ENCODE data around the gene PTGER1. TPM values are rescaled to one million over a fixed set of nuclear protein-coding genes. Genes with fewer than 3 reads are reported as not detected.

The PTGER1 gene, protein sequence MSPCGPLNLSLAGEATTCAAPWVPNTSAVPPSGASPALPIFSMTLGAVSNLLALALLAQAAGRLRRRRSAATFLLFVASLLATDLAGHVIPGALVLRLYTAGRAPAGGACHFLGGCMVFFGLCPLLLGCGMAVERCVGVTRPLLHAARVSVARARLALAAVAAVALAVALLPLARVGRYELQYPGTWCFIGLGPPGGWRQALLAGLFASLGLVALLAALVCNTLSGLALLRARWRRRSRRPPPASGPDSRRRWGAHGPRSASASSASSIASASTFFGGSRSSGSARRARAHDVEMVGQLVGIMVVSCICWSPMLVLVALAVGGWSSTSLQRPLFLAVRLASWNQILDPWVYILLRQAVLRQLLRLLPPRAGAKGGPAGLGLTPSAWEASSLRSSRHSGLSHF
- 1.2 and 1.7 TPM in 2 replicates for total RNA-seq (2014; rRNA removed; shearing (Covaris generic))

DNA sequence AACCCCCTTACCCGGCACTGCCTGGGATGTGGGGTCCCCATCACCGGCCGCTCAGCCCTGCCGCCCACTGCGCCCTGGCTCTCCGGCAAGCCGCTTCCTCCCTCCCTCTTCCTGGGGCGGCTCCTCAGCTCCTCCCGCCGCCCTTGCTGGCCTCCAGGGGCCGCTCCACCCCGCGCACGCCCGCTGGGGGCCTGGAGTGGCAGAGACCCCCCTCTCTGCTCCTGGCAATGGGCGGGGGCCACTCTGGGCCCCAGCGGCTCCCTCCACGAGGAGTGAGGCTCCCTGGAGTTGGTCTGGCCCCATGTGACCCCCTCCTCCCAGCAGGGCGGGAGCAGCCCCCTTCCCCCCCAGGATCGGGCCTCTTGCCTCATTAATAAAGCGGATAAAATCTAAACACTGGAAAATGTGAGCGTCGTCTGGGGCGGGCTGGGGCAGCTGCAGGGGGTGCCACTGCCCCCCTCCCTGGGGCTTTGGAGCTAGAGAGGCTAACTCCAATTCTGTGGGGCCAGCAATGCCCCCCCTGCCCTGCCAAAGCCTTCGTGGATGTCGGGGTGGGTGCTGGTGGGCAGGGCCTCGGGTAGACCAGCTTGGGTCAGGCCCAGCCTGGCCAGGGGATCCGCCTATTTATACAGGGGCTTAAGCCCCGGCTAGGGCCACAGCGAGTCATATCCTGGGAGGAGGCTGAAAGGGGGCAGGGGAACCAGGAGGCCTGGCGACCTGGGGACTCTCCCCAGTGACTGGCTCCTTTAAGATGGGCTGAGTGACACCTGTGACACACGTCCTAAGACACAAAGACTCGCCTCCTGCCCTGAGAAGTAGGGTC is at the start of gene PTGER1:
PTGER1 (minus strand) TSS at position 104 of the 823 bp plus-strand sequence. CDS start 1,034 bp downstream, outside the sequence.
- Histone ChIP-seq H3K27me3 (no peaks in the 10 kb centered on the region), H3K4me1 (peaks cover 9% of the 10 kb centered on the region)
- DNase-seq, result peak; percentile 66 to 76

DNA sequence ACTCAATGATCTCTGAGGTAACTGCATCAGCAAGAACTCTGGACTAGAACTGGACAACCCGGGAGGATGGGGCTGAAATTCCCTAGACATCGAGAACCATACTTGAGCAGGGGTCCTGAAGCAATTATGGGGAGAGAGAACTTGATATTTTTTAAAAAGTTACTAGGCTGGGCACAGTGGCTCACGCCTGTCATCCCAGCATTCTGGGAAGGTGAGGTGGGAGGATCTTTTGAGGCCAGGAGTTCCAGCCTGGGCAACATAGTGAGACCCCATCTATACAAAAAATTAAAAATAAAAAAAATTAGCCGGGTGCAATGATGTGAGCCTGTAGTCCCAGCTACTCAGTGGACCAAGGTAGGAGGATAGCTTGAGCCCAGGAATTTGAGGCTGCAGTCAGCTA is 45.4 kb upstream of the PTGER1 start:
- Histone ChIP-seq H3K36me3 (peaks cover 9% of the 10 kb centered on the region), H3K4me1 (peaks cover 33% of the 10 kb centered on the region), H3K27ac (peak overlapping the region; percentile 94), H3K4me3 (no peak overlapping the region), H3K9me3 (replicated peaks) (no peaks in the 10 kb centered on the region), H3K27me3 (no peaks in the 10 kb centered on the region)
- no peak for DNase-seq

More for the DNA sequence above, at the start of gene PTGER1:
- peak within 1 kb of the TSS; percentile 45 for H3K27ac ChIP-seq
- H3K36me3 ChIP-seq, result peaks cover 18% of the 10 kb centered on the region
- no peaks in the 10 kb centered on the region for H3K9me3 ChIP-seq (replicated peaks)
- peak within 1 kb of the TSS; percentile 55 for H3K4me3 ChIP-seq

DNA sequence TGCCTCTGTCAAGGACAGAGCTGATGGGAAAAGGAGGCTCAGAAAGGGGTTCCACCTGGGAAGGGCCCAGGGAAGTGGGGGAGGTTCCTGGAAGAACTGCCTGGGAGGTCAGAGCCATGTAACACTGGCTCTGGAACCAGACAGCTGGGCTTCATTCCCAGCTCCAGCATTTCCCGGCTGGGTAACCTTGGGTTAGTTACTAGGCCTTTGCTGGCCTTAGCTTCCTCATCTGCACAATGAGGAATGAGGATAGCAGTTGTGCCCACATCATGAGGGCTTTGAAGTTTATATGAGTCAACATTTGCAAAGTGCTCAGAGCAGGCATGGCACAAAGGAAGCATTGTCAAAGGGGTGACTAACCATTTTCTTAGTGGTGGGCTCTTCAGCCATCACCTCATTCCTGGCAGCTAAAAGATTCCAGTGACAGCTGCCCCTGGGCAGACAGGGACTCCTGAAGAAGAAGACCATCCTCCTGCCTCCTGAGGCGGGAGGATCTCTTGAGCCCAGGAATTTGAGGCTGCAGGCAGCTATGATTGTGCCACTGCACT is 44.8 kb upstream of the PTGER1 start:
- H3K4me1 ChIP-seq, result peaks cover 33% of the 10 kb centered on the region
- peak; percentile 96 to 99 for DNase-seq
- no peaks in the 10 kb centered on the region for H3K9me3 ChIP-seq (replicated peaks)
- no peaks in the 10 kb centered on the region for H3K27me3 ChIP-seq
- peaks cover 15% of the 10 kb centered on the region for H3K36me3 ChIP-seq
- no peak overlapping the region for H3K4me3 ChIP-seq
- H3K27ac ChIP-seq, result peak overlapping the region; percentile 94

DNA sequence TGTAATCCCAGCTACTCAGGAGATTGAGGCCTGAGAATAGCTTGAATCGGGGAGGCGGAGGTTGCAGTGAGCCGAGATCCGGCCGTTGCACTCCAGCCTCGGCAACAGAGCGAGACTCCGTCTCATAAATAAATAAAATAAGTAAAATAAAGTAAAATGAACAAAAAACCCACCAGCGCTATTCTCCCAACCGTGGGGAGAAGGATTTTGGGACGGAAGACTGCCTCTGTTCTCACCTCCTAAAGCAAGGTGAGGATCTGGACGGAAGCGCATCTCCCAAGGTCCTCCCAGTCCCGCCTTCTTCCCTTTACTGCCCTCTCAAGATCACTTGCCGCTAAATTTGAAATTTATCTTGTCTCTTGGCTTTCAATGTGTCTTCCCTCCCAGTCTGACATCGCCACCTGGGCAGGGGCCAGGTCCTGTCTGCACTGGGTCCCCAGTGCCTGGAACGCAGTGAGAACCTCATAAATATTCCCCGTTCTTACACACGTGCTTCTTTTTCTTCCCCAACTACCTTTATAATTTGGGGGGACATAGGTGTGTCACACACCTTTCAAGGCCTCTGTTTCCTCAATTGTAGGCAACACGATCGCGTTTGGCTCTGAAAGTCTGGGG is 44.2 kb upstream of the PTGER1 start:
- no peak for DNase-seq
- H3K36me3 ChIP-seq, result peaks cover 21% of the 10 kb centered on the region
- H3K4me3 ChIP-seq, result no peak overlapping the region
- peak overlapping the region; percentile 94 for H3K27ac ChIP-seq
- peaks cover 33% of the 10 kb centered on the region for H3K4me1 ChIP-seq
- H3K9me3 ChIP-seq (replicated peaks), result no peaks in the 10 kb centered on the region
- H3K27me3 ChIP-seq, result no peaks in the 10 kb centered on the region

DNA sequence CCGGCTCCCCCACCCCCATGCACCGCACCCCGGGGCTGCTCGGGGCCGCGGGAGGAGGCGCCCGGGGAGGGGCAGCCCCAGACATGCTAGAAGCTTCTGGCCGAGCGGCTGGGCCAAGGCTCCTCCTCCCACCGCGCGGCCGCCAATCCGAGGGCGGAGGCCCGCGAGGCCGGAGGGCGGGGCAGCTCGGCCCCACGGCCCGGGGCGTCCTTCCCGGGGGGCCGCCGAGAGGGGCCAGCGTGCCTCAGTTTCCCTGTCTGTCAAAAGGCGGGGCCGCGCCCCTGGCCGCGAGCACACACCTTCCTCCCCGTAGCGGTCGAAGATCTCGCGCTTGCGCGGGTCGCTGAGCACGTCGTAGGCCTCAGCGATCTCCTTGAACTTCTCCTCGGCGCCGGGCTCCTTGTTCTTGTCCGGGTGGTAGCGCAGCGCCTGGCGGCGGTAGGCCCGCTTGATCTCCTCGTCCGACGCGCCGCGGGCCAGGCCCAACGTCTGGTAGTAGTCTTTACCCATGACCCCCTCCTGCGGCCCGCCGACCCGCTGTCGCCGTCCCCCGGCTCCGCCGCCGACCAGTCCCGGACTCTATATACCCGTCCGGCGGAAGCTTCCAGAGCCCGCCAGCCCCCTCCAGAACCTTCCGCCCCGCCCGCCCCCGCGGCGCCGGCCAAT is 42.8 kb upstream of the PTGER1 start, which contains the start of gene DNAJB1:
DNAJB1 (minus strand) TSS at position 558 of the 666 bp plus-strand sequence; CDS start at position 510, 48 bp downstream.
- H3K36me3 ChIP-seq, result peaks cover 29% of the 10 kb centered on the region
- H3K4me1 ChIP-seq, result peaks cover 31% of the 10 kb centered on the region
- H3K4me3 ChIP-seq, result peak within 1 kb of the TSS; percentile 96
- no peaks in the 10 kb centered on the region for H3K27me3 ChIP-seq
- H3K27ac ChIP-seq, result peak within 1 kb of the TSS; percentile 94
- DNase-seq, result peak; percentile 76 to 82
- H3K9me3 ChIP-seq (replicated peaks), result no peaks in the 10 kb centered on the region

DNA sequence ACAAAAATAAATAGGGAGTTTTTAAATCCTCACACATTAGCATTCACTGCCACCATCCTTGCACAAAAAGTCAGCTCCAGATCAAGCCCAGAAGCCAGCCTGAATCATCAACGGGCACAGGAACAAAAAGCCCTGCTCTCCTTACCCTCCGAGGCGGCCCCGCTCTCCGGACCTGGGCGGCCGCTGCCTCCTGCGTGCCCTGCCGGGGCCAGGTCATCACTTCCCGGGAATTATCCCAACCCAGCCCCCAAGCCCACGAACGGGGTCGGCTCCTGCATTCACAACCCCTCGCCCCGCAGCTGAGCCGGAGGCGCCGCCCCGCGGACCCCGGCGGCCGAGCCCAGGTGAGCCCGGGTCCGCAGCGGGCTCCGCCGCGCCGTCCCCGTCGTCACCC is 42.3 kb upstream of the PTGER1 start:
- H3K36me3 ChIP-seq, result peaks cover 29% of the 10 kb centered on the region
- H3K27ac ChIP-seq, result no peak overlapping the region
- DNase-seq, result no peak
- no peaks in the 10 kb centered on the region for H3K9me3 ChIP-seq (replicated peaks)
- no peaks in the 10 kb centered on the region for H3K27me3 ChIP-seq
- H3K4me1 ChIP-seq, result peaks cover 26% of the 10 kb centered on the region
- peak overlapping the region; percentile 96 for H3K4me3 ChIP-seq

DNA sequence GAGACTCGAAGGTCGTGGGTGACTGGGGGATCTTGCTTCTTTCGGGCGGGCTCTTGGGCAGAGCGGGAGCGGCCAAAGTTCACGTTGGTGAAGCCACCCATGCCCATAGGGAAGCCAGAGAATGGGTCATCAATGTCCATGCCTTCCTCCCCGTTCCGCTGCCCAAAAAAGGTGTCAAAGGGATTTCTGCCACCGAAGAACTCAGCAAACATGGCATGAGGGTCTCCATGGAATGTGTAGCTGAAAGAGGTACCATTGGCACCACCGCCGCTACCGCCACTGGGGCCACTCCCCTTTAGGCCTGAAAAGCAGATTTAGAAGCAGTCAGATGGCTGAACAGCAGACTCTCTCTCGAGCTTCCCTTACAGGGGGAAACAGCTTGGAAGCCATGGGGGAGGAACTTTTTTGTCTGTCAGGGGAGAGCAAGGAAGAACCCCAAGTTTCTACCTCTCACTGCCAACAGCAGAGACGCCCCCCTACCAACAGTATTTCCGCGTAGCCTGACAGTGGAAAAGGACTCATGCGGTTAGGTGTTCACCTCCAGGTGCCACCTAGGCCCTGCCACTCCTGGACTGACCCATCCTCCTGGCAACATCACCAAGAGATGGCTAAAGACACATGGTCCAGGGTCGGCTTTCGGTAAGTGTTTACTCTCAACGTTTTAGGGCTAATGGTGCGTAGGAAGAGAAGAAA is 41.7 kb upstream of the PTGER1 start:
- Histone ChIP-seq H3K36me3 (peaks cover 29% of the 10 kb centered on the region), H3K4me1 (peaks cover 22% of the 10 kb centered on the region), H3K4me3 (peak overlapping the region; percentile 96), H3K27ac (no peak overlapping the region), H3K27me3 (no peaks in the 10 kb centered on the region), H3K9me3 (replicated peaks) (no peaks in the 10 kb centered on the region)
- DNase-seq, result no peak

DNA sequence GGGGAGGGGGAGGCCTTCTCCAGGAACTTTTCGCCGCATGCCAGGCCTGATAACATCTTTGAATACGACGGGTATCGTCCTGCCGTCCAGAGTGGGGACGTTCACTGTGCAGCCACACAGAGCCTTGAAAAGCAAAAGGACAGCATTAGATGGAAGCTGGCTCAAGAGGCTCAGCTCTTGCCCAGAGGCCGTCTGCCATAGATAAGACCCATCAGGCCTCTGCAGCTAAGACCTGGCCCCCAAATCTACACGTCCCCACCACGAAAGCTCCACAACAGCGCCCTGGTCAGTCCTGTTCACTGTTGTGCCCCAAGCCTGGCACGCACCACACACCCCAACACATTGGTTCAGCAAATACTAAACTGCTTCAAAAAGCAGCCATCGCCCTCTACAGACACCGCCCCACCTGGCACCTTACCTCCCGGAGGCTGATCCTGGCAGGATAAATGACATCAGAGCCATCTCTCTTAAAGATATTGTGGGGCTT is 40.9 kb upstream of the PTGER1 start:
- H3K4me3 ChIP-seq, result peak overlapping the region; percentile 96
- DNase-seq, result no peak
- peaks cover 21% of the 10 kb centered on the region for H3K4me1 ChIP-seq
- no peak overlapping the region for H3K27ac ChIP-seq
- H3K27me3 ChIP-seq, result no peaks in the 10 kb centered on the region
- H3K36me3 ChIP-seq, result peaks cover 29% of the 10 kb centered on the region
- H3K9me3 ChIP-seq (replicated peaks), result no peaks in the 10 kb centered on the region

DNA sequence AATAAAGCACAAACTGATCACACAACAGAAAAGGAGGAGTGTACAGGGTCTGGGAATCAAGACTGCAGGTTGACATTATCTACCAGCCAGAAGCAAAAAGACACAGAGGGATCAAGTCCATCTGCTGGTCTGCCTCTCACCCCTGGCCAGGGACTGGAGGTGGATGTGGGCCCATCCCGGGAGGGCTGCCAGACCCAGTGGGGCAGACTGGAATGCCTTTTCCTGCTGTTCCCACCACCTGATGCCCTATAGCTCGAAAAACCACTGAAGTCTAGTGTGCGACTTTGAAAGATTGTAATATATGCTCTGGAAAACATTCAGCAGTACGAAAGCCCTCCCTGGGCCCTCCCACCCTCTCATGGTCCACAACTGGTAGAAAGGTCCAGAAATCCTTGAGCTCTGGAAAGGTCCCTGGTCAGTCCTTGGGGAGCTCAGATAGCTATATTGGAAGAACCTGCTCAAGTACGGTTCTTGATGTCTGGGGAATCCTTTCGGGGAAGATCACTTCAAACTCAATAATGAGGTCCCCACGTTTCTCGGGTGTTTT is 40.4 kb upstream of the PTGER1 start:
- Histone ChIP-seq H3K36me3 (peaks cover 29% of the 10 kb centered on the region), H3K27ac (no peak overlapping the region), H3K4me1 (peaks cover 16% of the 10 kb centered on the region), H3K27me3 (no peaks in the 10 kb centered on the region), H3K9me3 (replicated peaks) (no peaks in the 10 kb centered on the region), H3K4me3 (no peak overlapping the region)
- no peak for DNase-seq

DNA sequence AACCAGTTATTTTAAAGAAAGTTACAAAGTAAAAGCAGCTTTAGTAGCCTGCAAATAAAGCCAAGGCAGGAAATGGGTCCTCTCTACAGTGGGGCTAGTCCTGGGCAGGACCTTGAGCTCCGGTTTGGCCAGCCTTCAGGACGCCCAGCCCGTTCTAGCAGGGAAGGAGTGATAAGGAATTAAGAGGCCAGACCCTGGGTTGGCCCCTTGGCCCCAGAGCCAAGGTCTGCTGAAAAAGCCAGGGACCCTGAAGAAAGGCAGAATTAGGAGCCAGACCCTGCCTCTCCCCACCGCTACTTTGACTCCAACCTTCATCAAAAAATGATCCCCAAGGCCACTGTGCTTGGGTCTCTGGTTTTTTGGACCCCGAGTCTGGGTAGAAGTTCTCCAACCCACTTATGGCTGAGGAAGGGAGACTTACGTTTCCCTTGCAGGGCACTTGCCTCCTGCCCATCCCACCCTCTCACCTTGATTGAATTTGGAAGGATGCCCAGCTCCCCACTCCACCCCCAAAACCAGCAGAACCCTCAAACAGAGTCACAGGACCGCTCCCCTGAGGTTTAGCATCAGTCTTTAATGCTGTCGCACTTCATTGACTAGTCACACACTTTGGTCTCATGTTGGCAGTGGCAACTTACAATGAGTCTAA is 39.2 kb upstream of the PTGER1 start:
- Histone ChIP-seq H3K9me3 (replicated peaks) (no peaks in the 10 kb centered on the region), H3K4me1 (peaks cover 7% of the 10 kb centered on the region), H3K4me3 (no peak overlapping the region), H3K27ac (no peak overlapping the region), H3K27me3 (no peaks in the 10 kb centered on the region), H3K36me3 (peaks cover 29% of the 10 kb centered on the region)
- DNase-seq, result no peak

DNA sequence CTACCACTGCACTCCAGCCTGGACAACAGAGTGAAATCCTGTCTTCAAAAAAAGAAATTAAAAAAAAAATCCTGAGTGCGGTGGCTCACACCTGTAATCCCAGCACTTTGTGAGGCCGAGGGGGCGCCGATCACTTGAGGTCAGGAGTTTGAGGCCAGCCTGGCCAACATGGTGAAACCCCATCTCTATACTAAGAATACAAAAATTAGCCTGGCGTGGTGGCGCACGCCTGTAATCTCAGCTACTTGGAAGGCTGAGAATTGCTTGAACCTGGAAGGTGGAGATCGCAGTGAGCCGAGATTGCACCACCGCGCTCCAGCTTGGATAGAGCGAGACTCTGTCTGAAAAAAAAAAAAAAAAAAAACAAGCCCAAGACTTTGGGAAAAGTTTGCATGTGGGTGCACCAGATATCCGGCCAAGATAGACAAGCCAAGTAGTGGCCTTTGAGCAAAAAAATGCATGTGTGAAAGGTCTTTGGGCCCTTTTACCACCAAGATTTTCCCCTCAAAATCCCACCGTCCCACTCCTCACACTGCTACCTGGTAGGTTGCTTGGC is 37.3 kb upstream of the PTGER1 start:
- H3K4me3 ChIP-seq, result no peak overlapping the region
- no peaks in the 10 kb centered on the region; the same call in 1 of the 2 replicates for H3K4me1 ChIP-seq
- no peak overlapping the region for H3K27ac ChIP-seq
- H3K36me3 ChIP-seq, result peaks cover 29% of the 10 kb centered on the region
- DNase-seq, result no peak
- H3K9me3 ChIP-seq (replicated peaks), result no peaks in the 10 kb centered on the region
- no peaks in the 10 kb centered on the region for H3K27me3 ChIP-seq

DNA sequence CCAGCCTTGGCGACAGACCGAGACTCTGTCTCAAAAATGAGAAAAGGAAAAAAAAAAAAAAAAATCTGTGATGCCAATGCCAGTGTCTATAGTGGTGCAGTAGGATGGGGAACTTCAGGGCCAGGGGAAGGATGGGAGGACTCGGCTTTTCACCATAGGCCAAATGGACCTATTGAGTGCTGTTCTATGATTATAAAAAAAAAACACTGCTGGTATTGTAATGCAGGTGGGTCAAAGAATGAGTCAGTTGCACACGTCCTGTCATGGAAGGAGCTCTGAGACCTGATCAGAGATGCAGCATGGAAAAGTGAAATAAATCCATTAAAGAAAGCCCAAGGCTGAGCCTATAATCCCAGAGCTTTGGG is 36.1 kb upstream of the PTGER1 start:
- no peak for DNase-seq
- no peaks in the 10 kb centered on the region for H3K9me3 ChIP-seq (replicated peaks)
- H3K27me3 ChIP-seq, result no peaks in the 10 kb centered on the region
- no peak overlapping the region for H3K27ac ChIP-seq
- no peak overlapping the region for H3K4me3 ChIP-seq
- H3K4me1 ChIP-seq, result peaks cover 6% of the 10 kb centered on the region; the same call in 1 of the 2 replicates
- H3K36me3 ChIP-seq, result peaks cover 27% of the 10 kb centered on the region
